ENCODE data around the gene TDG.

DNA sequence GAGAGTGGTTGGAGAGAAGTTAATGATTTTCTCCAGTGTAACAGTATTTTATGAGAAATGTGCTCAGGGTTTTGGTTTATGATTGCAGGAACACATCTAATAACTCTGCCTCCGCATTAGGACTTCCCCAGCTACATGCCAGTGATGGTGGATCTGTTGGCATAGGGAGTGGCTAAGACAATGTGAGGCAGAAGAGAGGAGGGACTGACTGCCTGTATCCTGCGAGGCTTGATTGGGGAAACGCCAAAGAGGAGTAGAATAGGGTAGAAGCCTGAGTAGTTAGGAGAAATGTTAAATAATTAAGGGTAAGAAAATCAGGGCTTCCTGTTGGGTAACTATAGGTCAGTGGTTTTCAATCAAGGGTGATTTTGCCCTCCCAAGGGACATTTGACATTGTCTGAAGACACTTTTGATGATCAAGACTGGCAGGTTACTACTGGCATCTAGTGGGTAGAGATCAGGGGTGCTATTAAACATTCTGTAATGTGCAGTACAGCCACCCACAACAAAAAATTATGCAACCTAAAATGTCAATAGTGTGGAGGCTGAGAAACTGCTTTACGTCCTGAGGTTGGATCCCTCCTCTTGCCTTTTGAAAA, 12.8 kb downstream of the TDG start:
- TF ChIP-seq OSR1 (CRISPR knock-in tag; IDR thresholded peaks at IDR 0.05), result no peak
- no peak for TF ChIP-seq ARNTL (CRISPR knock-in tag; IDR thresholded peaks at IDR 0.05; ENCODE audit: borderline replicate concordance, low read depth)
- TF ChIP-seq PPARA (CRISPR knock-in tag; IDR thresholded peaks at IDR 0.05; ENCODE audit: borderline replicate concordance), result no peak
- TF ChIP-seq ZFP3 (CRISPR knock-in tag; IDR thresholded peaks at IDR 0.05), result no peak
- no peak for TF ChIP-seq ZC3H10 (CRISPR knock-in tag; IDR thresholded peaks at IDR 0.05)
- TF ChIP-seq ZFP30 (CRISPR knock-in tag; IDR thresholded peaks at IDR 0.05), result no peak
- TF ChIP-seq, protein P1, sequence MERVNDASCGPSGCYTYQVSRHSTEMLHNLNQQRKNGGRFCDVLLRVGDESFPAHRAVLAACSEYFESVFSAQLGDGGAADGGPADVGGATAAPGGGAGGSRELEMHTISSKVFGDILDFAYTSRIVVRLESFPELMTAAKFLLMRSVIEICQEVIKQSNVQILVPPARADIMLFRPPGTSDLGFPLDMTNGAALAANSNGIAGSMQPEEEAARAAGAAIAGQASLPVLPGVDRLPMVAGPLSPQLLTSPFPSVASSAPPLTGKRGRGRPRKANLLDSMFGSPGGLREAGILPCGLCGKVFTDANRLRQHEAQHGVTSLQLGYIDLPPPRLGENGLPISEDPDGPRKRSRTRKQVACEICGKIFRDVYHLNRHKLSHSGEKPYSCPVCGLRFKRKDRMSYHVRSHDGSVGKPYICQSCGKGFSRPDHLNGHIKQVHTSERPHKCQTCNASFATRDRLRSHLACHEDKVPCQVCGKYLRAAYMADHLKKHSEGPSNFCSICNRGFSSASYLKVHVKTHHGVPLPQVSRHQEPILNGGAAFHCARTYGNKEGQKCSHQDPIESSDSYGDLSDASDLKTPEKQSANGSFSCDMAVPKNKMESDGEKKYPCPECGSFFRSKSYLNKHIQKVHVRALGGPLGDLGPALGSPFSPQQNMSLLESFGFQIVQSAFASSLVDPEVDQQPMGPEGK (CRISPR knock-in tag; IDR thresholded peaks at IDR 0.05; ENCODE audit: borderline replicate concordance), result no peak
- no peak for TF ChIP-seq GLIS3 (CRISPR knock-in tag; IDR thresholded peaks at IDR 0.05)

Measured in SK-N-SH treated with all-trans-retinoic acid at 6 μM for 48 hours (cell line).